Measurements from ENCODE around the gene FKBP3. TPM values are rescaled to one million over a fixed set of nuclear protein-coding genes. Genes with fewer than 3 reads are reported as not detected.

Gene FKBP3
- total RNA-seq, 1 experiment from 2014 or later = 53.5 TPM

DNA sequence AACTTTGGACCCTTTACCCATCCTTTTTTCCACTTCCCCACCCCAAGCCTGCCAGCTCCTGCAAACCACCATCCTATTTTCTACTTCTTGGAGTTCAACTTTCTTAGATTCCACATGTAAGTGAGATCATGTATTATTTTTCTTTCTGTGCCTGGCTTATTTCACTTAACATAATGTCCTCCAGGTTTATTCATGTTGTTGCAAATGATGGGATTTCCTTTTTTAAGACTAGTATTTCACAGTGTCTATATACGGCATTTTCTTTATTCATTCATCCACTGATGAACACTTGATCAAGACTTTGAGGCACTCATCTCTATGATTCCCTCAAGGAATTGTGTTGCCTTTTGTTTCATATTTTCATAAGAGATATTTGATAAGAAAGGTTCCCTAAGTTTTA lies 56.0 kb downstream of the FKBP3 start:
- CTCF ChIA-PET = no interaction called here
- Histone ChIP-seq H3K9me2 (ENCODE audit: insufficient read depth) (no peaks in the 10 kb centered on the region), H3K27me3 (ENCODE audit: insufficient read depth, low read depth) (no peaks in the 10 kb centered on the region), H4K20me1 (ENCODE audit: insufficient read depth) (no peaks in the 10 kb centered on the region), H3K27ac (no peak overlapping the region), H2AFZ (no peak overlapping the region), H3K9me3 (ENCODE audit: insufficient read depth, low read depth) (no peaks in the 10 kb centered on the region), H3K4me3 (no peak overlapping the region), H3K36me3 (ENCODE audit: low read depth) (0 out of 2 replicates have a peak, but pooled peaks cover 3% of the 10 kb centered on the region), H3K4me2 (no peak overlapping the region), H3K4me1 (replicated peaks; ENCODE audit: insufficient read depth) (0 out of 2 replicates have a peak, but pooled peaks cover 2% of the 10 kb centered on the region), H3K79me2 (ENCODE audit: low read depth) (no peaks in the 10 kb centered on the region), H3F3A (ENCODE audit: insufficient read depth, low read depth) (no peaks in the 10 kb centered on the region; the same call in 1 of the 2 replicates)
- DNase-seq = no peak
- TF ChIP-seq, protein P1, sequence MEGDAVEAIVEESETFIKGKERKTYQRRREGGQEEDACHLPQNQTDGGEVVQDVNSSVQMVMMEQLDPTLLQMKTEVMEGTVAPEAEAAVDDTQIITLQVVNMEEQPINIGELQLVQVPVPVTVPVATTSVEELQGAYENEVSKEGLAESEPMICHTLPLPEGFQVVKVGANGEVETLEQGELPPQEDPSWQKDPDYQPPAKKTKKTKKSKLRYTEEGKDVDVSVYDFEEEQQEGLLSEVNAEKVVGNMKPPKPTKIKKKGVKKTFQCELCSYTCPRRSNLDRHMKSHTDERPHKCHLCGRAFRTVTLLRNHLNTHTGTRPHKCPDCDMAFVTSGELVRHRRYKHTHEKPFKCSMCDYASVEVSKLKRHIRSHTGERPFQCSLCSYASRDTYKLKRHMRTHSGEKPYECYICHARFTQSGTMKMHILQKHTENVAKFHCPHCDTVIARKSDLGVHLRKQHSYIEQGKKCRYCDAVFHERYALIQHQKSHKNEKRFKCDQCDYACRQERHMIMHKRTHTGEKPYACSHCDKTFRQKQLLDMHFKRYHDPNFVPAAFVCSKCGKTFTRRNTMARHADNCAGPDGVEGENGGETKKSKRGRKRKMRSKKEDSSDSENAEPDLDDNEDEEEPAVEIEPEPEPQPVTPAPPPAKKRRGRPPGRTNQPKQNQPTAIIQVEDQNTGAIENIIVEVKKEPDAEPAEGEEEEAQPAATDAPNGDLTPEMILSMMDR (conservative IDR thresholded peaks at IDR 0.05) = no peak
- no peak for TF ChIP-seq EZH2 (IDR thresholded peaks at IDR 0.05; ENCODE audit: low read depth)
- POLR2A ChIA-PET (ENCODE audit: unreplicated experiment) = no interaction called here
- BruUV-seq (replicated peaks) = no TSS peak
- intact Hi-C loops (cut with micrococcal nuclease; ENCODE audit: unreplicated experiment) = no loop called here

- Histone ChIP-seq H4K20me1 (ENCODE audit: insufficient read depth) (no peaks in the 10 kb centered on the region), H3K9me2 (ENCODE audit: insufficient read depth) (no peaks in the 10 kb centered on the region), H3K27me3 (ENCODE audit: insufficient read depth, low read depth) (no peaks in the 10 kb centered on the region), H3K4me1 (replicated peaks; ENCODE audit: insufficient read depth) (no peaks in the 10 kb centered on the region), H2AFZ (no peak overlapping the region), H3K4me3 (no peak overlapping the region), H3K27ac (no peak overlapping the region), H3K79me2 (ENCODE audit: low read depth) (no peaks in the 10 kb centered on the region), H3K4me2 (no peak overlapping the region), H3K9me3 (ENCODE audit: insufficient read depth, low read depth) (no peaks in the 10 kb centered on the region), H3K36me3 (ENCODE audit: low read depth) (0 out of 2 replicates have a peak, but pooled peaks cover 6% of the 10 kb centered on the region), H3F3A (ENCODE audit: insufficient read depth, low read depth) (peaks cover 4% of the 10 kb centered on the region; the same call in 1 of the 2 replicates)
- no TSS peak for BruUV-seq (replicated peaks)
- ChIA-PET CTCF (no interaction called here), POLR2A (ENCODE audit: unreplicated experiment) (no interaction called here)
- no peak for DNase-seq
- no peak for TF ChIP-seq EZH2 (IDR thresholded peaks at IDR 0.05; ENCODE audit: low read depth)
- TF ChIP-seq, protein P1 (conservative IDR thresholded peaks at IDR 0.05) = no peak
- intact Hi-C loops (cut with micrococcal nuclease; ENCODE audit: unreplicated experiment) = no loop called here
Observed at GRCh38 chr14:45073231-45073879, 60.9 kb downstream of the FKBP3 start.

- Histone ChIP-seq H3K4me2 (no peak overlapping the region), H3K9me2 (ENCODE audit: insufficient read depth) (no peaks in the 10 kb centered on the region), H3K9me3 (ENCODE audit: insufficient read depth, low read depth) (no peaks in the 10 kb centered on the region), H3K4me3 (no peak overlapping the region), H3K79me2 (ENCODE audit: low read depth) (no peaks in the 10 kb centered on the region), H3F3A (ENCODE audit: insufficient read depth, low read depth) (peaks cover 4% of the 10 kb centered on the region; the same call in 1 of the 2 replicates), H3K27ac (no peak overlapping the region), H3K4me1 (replicated peaks; ENCODE audit: insufficient read depth) (no peaks in the 10 kb centered on the region), H2AFZ (no peak overlapping the region), H3K27me3 (ENCODE audit: insufficient read depth, low read depth) (no peaks in the 10 kb centered on the region), H4K20me1 (ENCODE audit: insufficient read depth) (no peaks in the 10 kb centered on the region), H3K36me3 (ENCODE audit: low read depth) (0 out of 2 replicates have a peak, but pooled peaks cover 6% of the 10 kb centered on the region)
- ChIA-PET CTCF (no interaction called here), POLR2A (ENCODE audit: unreplicated experiment) (no interaction called here)
- no peak for TF ChIP-seq EZH2 (IDR thresholded peaks at IDR 0.05; ENCODE audit: low read depth)
- TF ChIP-seq, protein P1 (conservative IDR thresholded peaks at IDR 0.05) = no peak
- DNase-seq = no peak
- intact Hi-C loops (cut with micrococcal nuclease; ENCODE audit: unreplicated experiment) = no loop called here
- no TSS peak for BruUV-seq (replicated peaks)
Observed at GRCh38 chr14:45072126-45072525, 62.2 kb downstream of the FKBP3 start.
